Gastroesophageal sphincter (tissue), 4 donors: ENCODE results near the gene TTL. TPM values are rescaled to one million over a fixed set of nuclear protein-coding genes. Genes with fewer than 3 reads are reported as not detected.
"Not testable (repeated sequence)": the region's sequence is repeated elsewhere in the genome, so short reads cannot be mapped to it uniquely, and the experiment has no call there.

Experiments
- ATAC-seq: fragments of 150-250 bp; one replicate; pipeline ENCODE4 v1.9.1; 2016; ENCODE audit warnings: mild to moderate bottlenecking, moderate library complexity
- H3K27ac ChIP-seq, 4 donors: fragments of 200-600 bp; sonication (generic) in 3 of 4; 1 replicate in 3 of 4; 2 replicates in 1 of 4; pipeline ENCODE4 v1.5.1; 2016 to 2019
- H3K27me3 ChIP-seq: fragments of 200-600 bp; sonication (generic); one replicate; pipeline ENCODE4 v1.5.1; 2019
- H3K36me3 ChIP-seq, 2 donors: fragments of 200-600 bp; sonication (generic); one replicate each; pipeline ENCODE4 v1.5.1; 2019; ENCODE audit warnings: control low read depth in 1 of 2
- H3K4me1 ChIP-seq, 3 donors: fragments of 200-600 bp; sonication (generic); 1 replicate in 2 of 3; 2 replicates in 1 of 3; pipeline ENCODE4 v1.5.1; 2016 to 2019; ENCODE audit warnings: control low read depth in 2 of 3
- H3K4me3 ChIP-seq, 2 donors: fragments of 200-600 bp; sonication (generic); one replicate each; pipeline ENCODE4 v1.5.1; 2019; ENCODE audit warnings: mild to moderate bottlenecking in 1 of 2, moderate library complexity in 1 of 2
- H3K9me3 ChIP-seq, 3 donors: fragments of 200-600 bp; sonication (generic); one replicate each; pipeline ENCODE4 v1.5.1; 2017 to 2019; ENCODE audit warnings: control low read depth in 2 of 3
- EP300 ChIP-seq: sonication (generic); formaldehyde crosslinking; IDR thresholded peaks from one replicate; pipeline ENCODE4 v1.6.1; 2017; ENCODE audit warnings: antibody characterized with exemption, mild to moderate bottlenecking
- POLR2A ChIP-seq, 2 donors: fragments of 450-650 bp; IDR thresholded peaks; one replicate each; pipeline ENCODE4 v1.6.1; 2017; ENCODE audit warnings: antibody characterized with exemption in 2 of 2, mild to moderate bottlenecking in 2 of 2, moderate library complexity in 1 of 2
- POLR2AphosphoS5 ChIP-seq: sonication (generic); formaldehyde crosslinking; IDR thresholded peaks from one replicate; pipeline ENCODE4 v1.6.1; 2017; ENCODE audit warnings: antibody characterized with exemption
- WGBS, 2 donors: methylation state at CpG; one replicate each; pipeline ENCODE4 v1.1.5; 2018; ENCODE audit warnings: low coverage in 1 of 2; 5-methylcytosine and 5-hydroxymethylcytosine counted together
- total RNA-seq, 4 donors: library from RNA; depleted of rRNA; stranded (reverse); fragments of >200 nt; gene quantifications; one replicate each; pipeline ENCODE4 v1.1.0, GENCODE V29; 2016
- TF ChIP-seq, protein P1 (sequence below), 4 experiments: fragments of 200-600 bp in 2 of 4; fragments of 450-650 bp in 2 of 4; sonication (generic) in 1 of 4; IDR thresholded peaks; one replicate each; pipeline ENCODE4 v1.5.1; 2017 to 2019; ENCODE audit warnings: antibody characterized with exemption in 4 of 4, mild to moderate bottlenecking in 2 of 4, moderate library complexity in 2 of 4

TTL gene
- total RNA-seq, 4 donors from 2014 or later, result 19.3 to 33.8 (median 24.9) TPM

DNA sequence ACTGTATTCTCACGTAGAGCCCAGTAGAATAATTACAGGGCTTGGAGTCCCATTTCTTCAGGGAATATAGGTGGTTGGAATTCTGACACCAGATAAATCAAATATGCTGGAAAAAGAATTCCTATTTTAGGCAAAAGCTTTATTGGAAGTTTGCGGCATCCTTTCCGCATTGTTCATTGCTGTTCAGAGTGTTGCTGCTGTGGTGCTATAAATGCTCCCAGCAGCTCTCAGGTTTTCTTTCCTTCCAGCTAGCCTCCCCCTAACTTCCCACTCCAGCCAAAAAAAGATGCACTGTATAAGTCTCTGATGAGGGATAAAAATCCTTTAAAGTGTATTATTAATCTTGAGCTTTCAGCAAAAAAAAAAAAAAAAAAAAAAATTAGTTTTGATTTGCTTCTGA lies 34.8 kb downstream of the TTL start:
- H3K4me3 ChIP-seq, result no peak overlapping the region
- no peaks in the 10 kb centered on the region for H3K9me3 ChIP-seq
- H3K4me1 ChIP-seq, result no peaks in the 10 kb centered on the region
- H3K36me3 ChIP-seq, result peaks cover 0 to 82% of the 10 kb centered on the region in 2 donors
- ATAC-seq, result no peak
- no peak for TF ChIP-seq POLR2AphosphoS5
- 95 to 100% methylated on average over 3 of the region's 3 CpGs for WGBS, 2 donors
- H3K27ac ChIP-seq, result no peak overlapping the region
- H3K27me3 ChIP-seq, result no peaks in the 10 kb centered on the region

DNA sequence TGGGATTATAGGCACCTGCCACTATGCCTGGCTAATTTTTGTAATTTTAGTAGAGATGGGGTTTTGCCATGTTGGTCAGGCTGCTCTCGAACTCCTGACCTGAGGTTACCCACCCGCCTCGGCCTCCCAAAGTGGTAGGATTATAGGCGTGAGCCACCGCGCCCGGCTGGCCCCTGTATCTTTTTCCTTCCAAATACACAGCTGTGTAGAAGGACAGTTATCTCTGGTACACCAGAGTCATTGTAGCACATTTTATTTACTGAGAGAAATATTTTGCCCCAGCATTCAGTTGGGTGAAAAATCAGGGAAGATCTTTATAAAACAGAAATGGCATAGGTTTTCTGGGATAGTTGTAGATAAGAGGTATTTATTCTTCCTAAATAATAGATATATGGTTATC lies 36.9 kb downstream of the TTL start:
- Histone ChIP-seq H3K36me3 (peaks cover 0 to 92% of the 10 kb centered on the region in 2 donors), H3K4me3 (no peak overlapping the region), H3K27me3 (no peaks in the 10 kb centered on the region), H3K9me3 (no peaks in the 10 kb centered on the region), H3K4me1 (no peaks in the 10 kb centered on the region), H3K27ac (no peak overlapping the region)
- WGBS, 2 donors, result 40 to 89% methylated on average over 1 to 7 of the region's 7 CpGs
- no peak for TF ChIP-seq POLR2A (IDR thresholded peaks at IDR 0.05)
- no peak for TF ChIP-seq POLR2AphosphoS5
- no peak for TF ChIP-seq EP300
- TF ChIP-seq, protein P1, sequence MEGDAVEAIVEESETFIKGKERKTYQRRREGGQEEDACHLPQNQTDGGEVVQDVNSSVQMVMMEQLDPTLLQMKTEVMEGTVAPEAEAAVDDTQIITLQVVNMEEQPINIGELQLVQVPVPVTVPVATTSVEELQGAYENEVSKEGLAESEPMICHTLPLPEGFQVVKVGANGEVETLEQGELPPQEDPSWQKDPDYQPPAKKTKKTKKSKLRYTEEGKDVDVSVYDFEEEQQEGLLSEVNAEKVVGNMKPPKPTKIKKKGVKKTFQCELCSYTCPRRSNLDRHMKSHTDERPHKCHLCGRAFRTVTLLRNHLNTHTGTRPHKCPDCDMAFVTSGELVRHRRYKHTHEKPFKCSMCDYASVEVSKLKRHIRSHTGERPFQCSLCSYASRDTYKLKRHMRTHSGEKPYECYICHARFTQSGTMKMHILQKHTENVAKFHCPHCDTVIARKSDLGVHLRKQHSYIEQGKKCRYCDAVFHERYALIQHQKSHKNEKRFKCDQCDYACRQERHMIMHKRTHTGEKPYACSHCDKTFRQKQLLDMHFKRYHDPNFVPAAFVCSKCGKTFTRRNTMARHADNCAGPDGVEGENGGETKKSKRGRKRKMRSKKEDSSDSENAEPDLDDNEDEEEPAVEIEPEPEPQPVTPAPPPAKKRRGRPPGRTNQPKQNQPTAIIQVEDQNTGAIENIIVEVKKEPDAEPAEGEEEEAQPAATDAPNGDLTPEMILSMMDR (IDR thresholded peaks at IDR 0.05), result no peak
- ATAC-seq, result no peak

DNA sequence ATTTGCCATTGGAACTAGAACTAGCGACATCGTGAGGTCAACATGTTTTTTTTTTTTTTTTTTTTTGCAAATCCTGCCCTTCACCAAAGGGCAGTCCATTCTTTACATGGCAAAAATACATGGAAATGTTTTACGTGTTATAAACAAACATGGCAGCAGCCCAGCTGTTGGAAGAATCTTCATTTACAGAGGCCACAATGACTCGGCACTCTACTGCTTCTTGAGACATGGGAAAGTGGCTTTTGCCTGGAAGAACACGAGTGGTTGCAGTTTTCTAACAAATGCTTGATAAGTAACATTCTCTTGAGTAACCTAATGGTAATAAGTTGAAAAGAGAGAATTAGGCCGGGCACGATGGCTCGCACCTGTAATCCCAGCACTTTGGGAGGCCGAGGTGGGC lies 37.5 kb downstream of the TTL start:
- WGBS, 2 donors, result 94 to 98% methylated on average over 7 to 9 of the region's 9 CpGs

DNA sequence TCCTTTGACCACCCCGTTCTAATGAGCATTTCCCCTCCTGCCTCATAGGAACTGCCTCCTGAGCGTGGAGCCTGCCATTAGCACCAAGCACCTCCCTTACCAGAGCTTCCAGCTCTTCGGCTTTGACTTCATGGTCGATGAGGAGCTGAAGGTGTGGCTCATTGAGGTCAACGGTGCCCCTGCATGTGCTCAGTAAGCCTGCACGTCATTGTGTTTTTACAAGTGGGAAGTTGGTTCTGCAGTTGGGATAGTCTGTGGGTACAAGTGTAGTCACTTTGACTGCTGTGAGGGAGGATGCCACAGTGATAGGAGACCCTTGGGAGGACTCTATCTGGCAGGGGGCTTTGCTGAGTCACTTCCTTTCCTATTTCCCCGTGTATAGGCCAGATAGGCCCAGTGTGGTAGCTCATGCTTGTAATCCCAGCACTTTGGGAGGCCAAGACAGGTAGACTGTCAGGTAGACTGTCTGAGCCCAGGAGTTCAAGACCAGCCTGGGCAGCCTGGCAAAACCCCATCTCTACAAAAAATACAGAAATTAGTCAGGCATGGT lies 38.4 kb downstream of the TTL start:
- no peak overlapping the region for H3K27ac ChIP-seq
- no peaks in the 10 kb centered on the region for H3K9me3 ChIP-seq
- TF ChIP-seq POLR2AphosphoS5, result no peak
- TF ChIP-seq, protein P1 (IDR thresholded peaks at IDR 0.05), result no peak
- no peak for TF ChIP-seq POLR2A (IDR thresholded peaks at IDR 0.05)
- no peak for TF ChIP-seq EP300
- H3K4me1 ChIP-seq, result no peaks in the 10 kb centered on the region
- WGBS, 2 donors, result 82 to 91% methylated on average over 6 of the region's 7 CpGs
- peaks cover 0 to 77% of the 10 kb centered on the region in 2 donors for H3K36me3 ChIP-seq
- H3K4me3 ChIP-seq, result no peak overlapping the region
- H3K27me3 ChIP-seq, result no peaks in the 10 kb centered on the region
- no peak for ATAC-seq

More for the DNA sequence above, 37.5 kb downstream of the TTL start:
- Histone ChIP-seq H3K27ac (no peak overlapping the region), H3K9me3 (no peaks in the 10 kb centered on the region), H3K27me3 (no peaks in the 10 kb centered on the region), H3K4me3 (no peak overlapping the region), H3K4me1 (no peaks in the 10 kb centered on the region), H3K36me3 (peaks cover 0 to 85% of the 10 kb centered on the region in 2 donors)
- no peak for ATAC-seq
- no peak for TF ChIP-seq POLR2A (IDR thresholded peaks at IDR 0.05)
- no peak for TF ChIP-seq POLR2AphosphoS5
- TF ChIP-seq, protein P1 (IDR thresholded peaks at IDR 0.05), result no peak
- TF ChIP-seq EP300, result no peak

DNA sequence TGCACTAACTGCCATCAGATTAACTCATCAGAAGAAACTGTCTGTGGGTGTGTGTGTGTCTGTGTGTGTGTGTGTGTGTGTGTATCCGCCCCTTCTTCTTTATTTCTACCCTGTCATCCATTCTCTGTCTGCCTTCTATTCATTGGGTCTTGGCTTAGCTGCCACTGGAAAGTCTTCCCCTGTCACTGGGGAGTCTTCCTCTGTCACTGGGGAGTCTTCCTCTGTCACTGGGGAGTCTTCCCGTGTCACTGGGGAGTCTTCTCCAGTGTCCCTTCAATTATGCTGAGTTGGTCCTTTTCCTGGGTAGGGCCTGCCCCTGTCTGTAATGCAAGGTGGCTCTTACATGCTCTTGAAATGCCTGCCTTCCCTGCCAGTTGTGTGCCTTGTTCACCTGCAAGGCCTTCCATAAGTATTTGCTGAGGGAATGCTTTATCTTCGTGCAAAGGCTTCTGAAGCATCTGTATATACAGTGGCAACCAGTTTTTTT lies 41.4 kb downstream of the TTL start:
- Histone ChIP-seq H3K9me3 (no peaks in the 10 kb centered on the region), H3K36me3 (peaks cover 0 to 61% of the 10 kb centered on the region in 2 donors), H3K27ac (no peak overlapping the region), H3K4me1 (no peaks in the 10 kb centered on the region), H3K27me3 (no peaks in the 10 kb centered on the region), H3K4me3 (no peak overlapping the region)
- WGBS, 2 donors, result 86 to 96% methylated on average over 1 to 2 of the region's 3 CpGs
- no peak for ATAC-seq
- TF ChIP-seq, protein P1 (IDR thresholded peaks at IDR 0.05), result no peak
- TF ChIP-seq POLR2AphosphoS5 (no peak), EP300 (no peak), POLR2A (IDR thresholded peaks at IDR 0.05) (no peak)

DNA sequence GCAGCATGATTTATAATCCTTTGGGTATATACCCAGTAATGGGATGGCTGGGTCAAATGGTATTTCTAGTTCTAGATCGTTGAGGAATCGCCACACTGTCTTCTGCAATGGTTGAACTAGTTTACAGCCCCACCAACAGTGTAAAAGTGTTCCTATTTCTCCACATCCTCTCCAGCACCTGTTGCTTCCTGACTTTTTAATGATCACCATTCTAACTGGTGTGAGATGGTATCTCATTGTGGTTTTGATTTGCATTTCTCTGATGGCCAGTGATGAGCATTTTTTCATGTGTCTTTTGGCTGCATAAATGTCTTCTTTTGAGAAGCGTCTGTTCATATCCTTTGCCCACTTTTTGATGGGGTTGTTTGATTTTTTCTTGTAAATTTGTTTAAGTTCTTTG lies 42.3 kb downstream of the TTL start:
- H3K9me3 ChIP-seq, ATAC-seq, H3K27me3 ChIP-seq, H3K4me1 ChIP-seq, H3K27ac ChIP-seq, H3K4me3 ChIP-seq: not testable (repeated sequence)
- peaks cover 0 to 63% of the 10 kb centered on the region in 2 donors for H3K36me3 ChIP-seq
- 93 to 100% methylated on average over 3 of the region's 3 CpGs for WGBS, 2 donors
